ENCODE measurements around the gene GPANK1. TPM values are rescaled to one million over a fixed set of nuclear protein-coding genes. Genes with fewer than 3 reads are reported as not detected.
A peak's percentile ranks its signal among the peaks of the same experiment; 100 is the strongest.

GPANK1 gene
- total RNA-seq, 1 donor from 2014 or later: 15.4 TPM

GRCh38 chr6:31627690-31628287, 37.0 kb downstream of the GPANK1 start:
- Histone ChIP-seq H3K27me3 (ENCODE audit: low read depth) (no peaks in the 10 kb centered on the region), H3K27ac (no peak overlapping the region), H3K36me3 (peaks cover 100% of the 10 kb centered on the region), H3K9me3 (no peaks in the 10 kb centered on the region), H3K4me3 (no peak overlapping the region), H3K4me1 (peaks cover under 1% of the 10 kb centered on the region)
- no peak for ATAC-seq
- intact Hi-C loops (cut with DNase I): no loop called here
- no peak for DNase-seq
- no peak for TF ChIP-seq CTCF (IDR thresholded peaks at IDR 0.05)

- Histone ChIP-seq H3K27me3 (ENCODE audit: low read depth) (no peaks in the 10 kb centered on the region), H3K4me1 (peaks cover 9% of the 10 kb centered on the region), H3K9me3 (no peaks in the 10 kb centered on the region), H3K36me3 (peaks cover 97% of the 10 kb centered on the region), H3K4me3 (no peak overlapping the region), H3K27ac (no peak overlapping the region)
- no peak for TF ChIP-seq CTCF (IDR thresholded peaks at IDR 0.05)
- intact Hi-C loops (cut with DNase I): no loop called here
- ATAC-seq (no peak), DNase-seq (no peak)
Measured at GRCh38 chr6:31626952-31627351, 37.8 kb downstream of the GPANK1 start.

GRCh38 chr6:31624070-31624469, 40.7 kb downstream of the GPANK1 start:
- Histone ChIP-seq H3K9me3 (no peaks in the 10 kb centered on the region), H3K27me3 (ENCODE audit: low read depth) (no peaks in the 10 kb centered on the region), H3K4me3 (no peak overlapping the region), H3K27ac (no peak overlapping the region), H3K4me1 (peaks cover 22% of the 10 kb centered on the region), H3K36me3 (peaks cover 69% of the 10 kb centered on the region)
- DNase-seq (no peak), ATAC-seq (no peak)
- TF ChIP-seq CTCF (IDR thresholded peaks at IDR 0.05): no peak
- intact Hi-C loops (cut with DNase I): no loop called here

GRCh38 chr6:31622684-31623091, 42.1 kb downstream of the GPANK1 start:
- no peaks in the 10 kb centered on the region for H3K27me3 ChIP-seq (ENCODE audit: low read depth)
- no peaks in the 10 kb centered on the region for H3K9me3 ChIP-seq
- no peak overlapping the region for H3K4me3 ChIP-seq
- no peak for TF ChIP-seq CTCF (IDR thresholded peaks at IDR 0.05)
- peaks cover 22% of the 10 kb centered on the region for H3K4me1 ChIP-seq
- no peak for ATAC-seq
- peak overlapping the region; percentile 97 for H3K27ac ChIP-seq
- peaks cover 55% of the 10 kb centered on the region for H3K36me3 ChIP-seq
- intact Hi-C loops (cut with DNase I): no loop called here
- peak; percentile 66 for DNase-seq

- no peaks in the 10 kb centered on the region for H3K9me3 ChIP-seq
- peaks cover 48% of the 10 kb centered on the region for H3K36me3 ChIP-seq
- no peaks in the 10 kb centered on the region for H3K27me3 ChIP-seq (ENCODE audit: low read depth)
- intact Hi-C loops (cut with DNase I): no loop called here
- H3K4me3 ChIP-seq: peak overlapping the region; percentile 80
- no peak for TF ChIP-seq CTCF (IDR thresholded peaks at IDR 0.05)
- ATAC-seq (no peak), DNase-seq (no peak)
- peak overlapping the region; percentile 97 for H3K27ac ChIP-seq
- H3K4me1 ChIP-seq: peaks cover 22% of the 10 kb centered on the region
Measured at GRCh38 chr6:31621991-31622390, 42.8 kb downstream of the GPANK1 start.

Data from lower lobe of right lung (tissue), 2 donors.